Measurements from ENCODE around the gene CDH13.

The CDH13 gene

GRCh38 chr16:83070416-83071209 is 443.8 kb downstream of the CDH13 start:
- no peak for DNase-seq

- no peak for DNase-seq
Observed at GRCh38 chr16:83075956-83076355, 449.2 kb downstream of the CDH13 start.

- no peak for DNase-seq
Observed at GRCh38 chr16:83083361-83083760, 456.6 kb downstream of the CDH13 start.

- DNase-seq: peak; percentile 54
Observed at GRCh38 chr16:83085660-83086059, 458.9 kb downstream of the CDH13 start.

GRCh38 chr16:83095941-83096692 is 469.3 kb downstream of the CDH13 start:
- DNase-seq: no peak

GRCh38 chr16:83098536-83098935 is 471.8 kb downstream of the CDH13 start:
- DNase-seq: no peak

GRCh38 chr16:83100679-83101078 is 473.9 kb downstream of the CDH13 start:
- DNase-seq: no peak

GRCh38 chr16:83102336-83102735 is 475.6 kb downstream of the CDH13 start:
- DNase-seq: no peak

- no peak for DNase-seq
Observed at GRCh38 chr16:83105279-83106077, 478.7 kb downstream of the CDH13 start.

GRCh38 chr16:83109490-83110125 is 482.8 kb downstream of the CDH13 start:
- no peak for DNase-seq

- DNase-seq: no peak
Observed at GRCh38 chr16:83110269-83110668, 483.5 kb downstream of the CDH13 start.

- no peak for DNase-seq
Observed at GRCh38 chr16:83113317-83113716, 486.5 kb downstream of the CDH13 start.

- DNase-seq: no peak
Observed at GRCh38 chr16:83113811-83114210, 487.0 kb downstream of the CDH13 start.

GRCh38 chr16:83115491-83116232 is 488.9 kb downstream of the CDH13 start:
- no peak for DNase-seq

GRCh38 chr16:83116274-83116892 is 489.6 kb downstream of the CDH13 start:
- no peak for DNase-seq

GRCh38 chr16:83117810-83118209 is 491.0 kb downstream of the CDH13 start:
- DNase-seq: no peak

- no peak for DNase-seq
Observed at GRCh38 chr16:83118365-83118764, 491.6 kb downstream of the CDH13 start.

- DNase-seq: no peak
Observed at GRCh38 chr16:83125999-83126568, 499.3 kb downstream of the CDH13 start.

- no peak for DNase-seq
Observed at GRCh38 chr16:83128041-83128440, 501.3 kb downstream of the CDH13 start.

- DNase-seq: no peak
Observed at GRCh38 chr16:83130039-83130438, 503.3 kb downstream of the CDH13 start.

- no peak for DNase-seq
Observed at GRCh38 chr16:83134638-83135037, 507.9 kb downstream of the CDH13 start.

All from NCI-H1105 treated with DMSO at 0.1 percent for 48 hours (cell line).